Endothelial cell of umbilical vein (primary cell): Measurements from ENCODE around the gene NDUFA12. TPM values are rescaled to one million over a fixed set of nuclear protein-coding genes. Genes with fewer than 3 reads are reported as not detected.

Experiments
- BruUV-seq: library from RNA; stranded (reverse); fragments of 400-500 nt; replicated peaks from 2 replicates; lab custom pipeline; 2021; lab: Mats Ljungman, UMichigan
- CTCF ChIA-PET: fragments of 300-600, 350-600 bp; sonication (Branson Sonifier 250); formaldehyde crosslinking; loops from one replicate; lab custom pipeline; 2021; ENCODE audit warnings: antibody characterized with exemption, inconsistent platforms; lab: Charles Lee
- POLR2A ChIA-PET: fragments of 300-600, 350-600 bp; sonication (Branson Sonifier 250); formaldehyde crosslinking; loops from one replicate; lab custom pipeline; 2021; ENCODE audit warnings: antibody characterized with exemption, inconsistent platforms; lab: Charles Lee
- DNase-seq: peaks from one replicate; pipeline ENCODE4 v3.0.0-alpha.2; 2011; ENCODE audit warnings: low read depth, low spot score
- FAIRE-seq: peaks from 2 replicates; lab custom pipeline; 2011; peaks lifted over from hg19 to GRCh38; lab: Jason Lieb, UNC
- H2AFZ ChIP-seq: 2 replicates; pipeline ENCODE4 v1.6.0; 2012; ENCODE audit warnings: low read depth, low read length, control low read depth, inconsistent platforms
- H3K27ac ChIP-seq: 2 replicates; pipeline ENCODE4 v1.5.1; 2011; ENCODE audit warnings: low read depth, mild to moderate bottlenecking, control low read depth, low read length, moderate library complexity; ENCODE audit not compliant: insufficient read depth
- H3K27me3 ChIP-seq, 2 experiments: 2 replicates each; pipeline versions ENCODE4 v1.6.0 to v1.6.1; 2011; ENCODE audit warnings: low read length in 2 of 2, mixed read lengths in 1 of 2; ENCODE audit not compliant: control insufficient read depth in 2 of 2, insufficient read depth in 2 of 2
- H3K36me3 ChIP-seq, 2 experiments: 2 replicates in 1 of 2; 3 replicates in 1 of 2; pipeline ENCODE4 v1.5.1; 2011; ENCODE audit warnings: low read length in 2 of 2, mild to moderate bottlenecking in 1 of 2, moderate library complexity in 1 of 2; ENCODE audit not compliant: control insufficient read depth in 2 of 2, insufficient read depth in 2 of 2; ENCODE audit errors: extremely low read depth in 1 of 2
- H3K4me1 ChIP-seq: 3 replicates; pipeline ENCODE4 v1.5.1; 2011; ENCODE audit warnings: mild to moderate bottlenecking, low read length; ENCODE audit not compliant: control insufficient read depth, insufficient read depth; ENCODE audit errors: extremely low read depth
- H3K4me2 ChIP-seq: 2 replicates; pipeline ENCODE4 v1.6.1; 2011; ENCODE audit warnings: low read length, control low read depth, mixed read lengths; ENCODE audit not compliant: insufficient read depth
- H3K4me3 ChIP-seq, 3 experiments: fragments of 200-600 bp in 1 of 3; sonication (generic), shearing (Covaris generic) in 1 of 3; replicated peaks in 1 of 3; 2 replicates each; pipeline ENCODE4 v1.5.1; 2011 to 2016; ENCODE audit warnings: control low read depth in 3 of 3, low read length in 3 of 3, mild to moderate bottlenecking in 2 of 3, inconsistent platforms in 1 of 3, low read depth in 1 of 3, moderate library complexity in 1 of 3; ENCODE audit not compliant: insufficient read depth in 1 of 3
- H3K79me2 ChIP-seq: 2 replicates; pipeline ENCODE4 v1.6.0; 2012; ENCODE audit warnings: low read length, inconsistent platforms; ENCODE audit not compliant: control insufficient read depth, insufficient read depth
- H3K9ac ChIP-seq: replicated peaks from 2 replicates; pipeline ENCODE3; 2011; ENCODE audit warnings: low read length, control low read depth; ENCODE audit not compliant: insufficient read depth; ENCODE audit errors: extremely low read depth
- H3K9me1 ChIP-seq: replicated peaks from 3 replicates; pipeline ENCODE4 v1.6.0; 2011; ENCODE audit warnings: mild to moderate bottlenecking, low read length; ENCODE audit not compliant: control insufficient read depth, insufficient read depth; ENCODE audit errors: extremely low read depth
- H3K9me3 ChIP-seq: replicated peaks from 2 replicates; pipeline ENCODE4 v1.5.1; 2012; ENCODE audit warnings: low read length, inconsistent platforms; ENCODE audit not compliant: control insufficient read depth, insufficient read depth
- H4K20me1 ChIP-seq: replicated peaks from 2 replicates; pipeline ENCODE3; 2011; ENCODE audit warnings: mild to moderate bottlenecking, low read length; ENCODE audit not compliant: control insufficient read depth, insufficient read depth; ENCODE audit errors: extremely low read depth
- EZH2 ChIP-seq: IDR thresholded peaks from 2 replicates; pipeline ENCODE4 v1.6.1; 2012; ENCODE audit warnings: borderline replicate concordance, low read depth, mild to moderate bottlenecking, moderate library complexity, low read length, inconsistent platforms; ENCODE audit not compliant: severe bottlenecking
- FOS ChIP-seq: IDR thresholded peaks from 2 replicates; pipeline ENCODE4 v1.6.1; 2011; ENCODE audit warnings: mild to moderate bottlenecking, low read length, moderate library complexity, borderline replicate concordance; ENCODE audit not compliant: insufficient read depth
- GATA2 ChIP-seq: IDR thresholded peaks from 2 replicates; pipeline ENCODE4 v1.7.0; 2011; ENCODE audit warnings: low read depth, mild to moderate bottlenecking, moderate library complexity, mixed read lengths, low read length; ENCODE audit not compliant: insufficient read length, insufficient read depth
- JUN ChIP-seq: IDR thresholded peaks from 2 replicates; pipeline ENCODE4 v1.6.1; 2011; ENCODE audit warnings: borderline replicate concordance, low read depth; ENCODE audit not compliant: insufficient read length, insufficient read depth
- MYC ChIP-seq: IDR thresholded peaks from one replicate; pipeline ENCODE4 v1.6.1; 2011; ENCODE audit warnings: mild to moderate bottlenecking, low read depth, low read length
- POLR2A ChIP-seq: IDR thresholded peaks from 2 replicates; pipeline ENCODE4 v1.6.1; 2012; ENCODE audit warnings: low read depth, mild to moderate bottlenecking, control low read depth, low read length
- POLR2AphosphoS5 ChIP-seq: IDR thresholded peaks from 2 replicates; pipeline ENCODE4 v1.6.1; 2012; ENCODE audit warnings: low read depth, mild to moderate bottlenecking, control low read depth, low read length, moderate library complexity; ENCODE audit not compliant: insufficient read depth
- dilution Hi-C: fragments of 300-500 bp; cut with MboI; formaldehyde crosslinking; loops from one replicate; pipeline ENCODE4 v1.15.0; 2019; ENCODE audit warnings: low sequenced_read_pairs; ENCODE audit not compliant: extremely low pct_ligation_motif_present
- intact Hi-C: fragments of 100-400 bp; cut with micrococcal nuclease; formaldehyde crosslinking; loops from one replicate; pipeline ENCODE4 v1.10.0; 2022
- polyA plus RNA-seq, 4 experiments: library from polyadenylated mRNA; depleted of rRNA in 3 of 4; stranded (reverse) in 3 of 4; unstranded in 1 of 4; fragments of >200 nt; gene quantifications; 2 replicates each; pipeline versions ENCODE4 v1.2.1 to v1.2.3, GENCODE V29; 2011 to 2012; ENCODE audit warnings: missing spikeins in 1 of 4
- total RNA-seq: library from RNA; stranded (reverse); gene quantifications from 2 replicates; pipeline ENCODE4 v1.2.3, GENCODE V29; 2021
- TF ChIP-seq, protein P1 (sequence below), 2 donors: IDR thresholded peaks; 1 replicate in 1 of 2; 2 replicates in 1 of 2; pipeline ENCODE4 v1.5.1; 2011; ENCODE audit warnings: low read length in 2 of 2, mild to moderate bottlenecking in 2 of 2, moderate library complexity in 2 of 2, control low read depth in 1 of 2, inconsistent platforms in 1 of 2, low read depth in 1 of 2; ENCODE audit not compliant: insufficient read depth in 1 of 2; ENCODE audit errors: extremely low read depth in 1 of 2
- TF ChIP-seq, protein P2 (sequence below): IDR thresholded peaks from 2 replicates; pipeline ENCODE4 v1.6.1; 2011; ENCODE audit not compliant: insufficient read depth, insufficient read length

Gene NDUFA12
- total and polyA plus RNA-seq, 2 donors (not counting 3 experiments of a cell fraction or from before 2014, with no cell fraction given) = 126 to 184 TPM

DNA sequence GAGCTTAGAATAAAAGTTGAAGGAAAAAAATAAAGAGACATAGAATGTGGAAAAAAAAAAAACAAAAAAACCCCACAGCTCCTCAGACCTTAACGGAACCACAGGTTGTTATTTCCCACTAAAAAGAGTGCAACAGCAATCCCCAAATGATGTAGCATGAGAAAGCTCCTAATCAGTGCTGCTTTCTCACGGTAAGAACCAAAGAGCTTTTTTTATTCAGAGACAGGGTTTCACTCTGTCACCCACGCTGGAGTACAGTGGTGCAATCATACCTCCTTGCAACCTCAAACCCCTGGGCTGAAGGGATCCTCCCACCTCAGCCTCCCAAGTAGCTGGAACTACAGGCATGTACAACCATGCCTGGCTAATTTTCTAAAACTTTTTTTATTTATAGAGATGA is 13.3 kb downstream of the NDUFA12 start:
- ChIA-PET POLR2A (no interaction called here), CTCF (interaction anchor here (0.7 to 2.2 kb wide), 7 partner anchors 9 to 544 kb away, joined by 3 to 6 read pairs (median 3); partner anchors contain the start of genes NDUFA12 and NR2C1)
- BruUV-seq = no TSS peak
- Histone ChIP-seq H3K9me1 (no peaks in the 10 kb centered on the region), H4K20me1 (no peaks in the 10 kb centered on the region), H2AFZ (no peak overlapping the region), H3K4me1 (no peaks in the 10 kb centered on the region), H3K4me3 (no peak overlapping the region), H3K79me2 (peaks cover 3% of the 10 kb centered on the region), H3K27ac (no peak overlapping the region), H3K36me3 (peaks cover 2 to 5% of the 10 kb centered on the region in 2 experiments), H3K4me2 (no peak overlapping the region), H3K9ac (no peak overlapping the region), H3K9me3 (no peaks in the 10 kb centered on the region), H3K27me3 (no peaks in the 10 kb centered on the region)
- TF ChIP-seq, protein P1, sequence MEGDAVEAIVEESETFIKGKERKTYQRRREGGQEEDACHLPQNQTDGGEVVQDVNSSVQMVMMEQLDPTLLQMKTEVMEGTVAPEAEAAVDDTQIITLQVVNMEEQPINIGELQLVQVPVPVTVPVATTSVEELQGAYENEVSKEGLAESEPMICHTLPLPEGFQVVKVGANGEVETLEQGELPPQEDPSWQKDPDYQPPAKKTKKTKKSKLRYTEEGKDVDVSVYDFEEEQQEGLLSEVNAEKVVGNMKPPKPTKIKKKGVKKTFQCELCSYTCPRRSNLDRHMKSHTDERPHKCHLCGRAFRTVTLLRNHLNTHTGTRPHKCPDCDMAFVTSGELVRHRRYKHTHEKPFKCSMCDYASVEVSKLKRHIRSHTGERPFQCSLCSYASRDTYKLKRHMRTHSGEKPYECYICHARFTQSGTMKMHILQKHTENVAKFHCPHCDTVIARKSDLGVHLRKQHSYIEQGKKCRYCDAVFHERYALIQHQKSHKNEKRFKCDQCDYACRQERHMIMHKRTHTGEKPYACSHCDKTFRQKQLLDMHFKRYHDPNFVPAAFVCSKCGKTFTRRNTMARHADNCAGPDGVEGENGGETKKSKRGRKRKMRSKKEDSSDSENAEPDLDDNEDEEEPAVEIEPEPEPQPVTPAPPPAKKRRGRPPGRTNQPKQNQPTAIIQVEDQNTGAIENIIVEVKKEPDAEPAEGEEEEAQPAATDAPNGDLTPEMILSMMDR (IDR thresholded peaks at IDR 0.05; ENCODE audit: extremely low read depth in 1 of 2, insufficient read depth in 1 of 2, low read depth in 1 of 2, low read length in 2 of 2) = no peak
- TF ChIP-seq JUN = no peak
- TF ChIP-seq POLR2AphosphoS5 = no peak
- no peak for TF ChIP-seq EZH2
- dilution Hi-C loops = no loop called here
- FAIRE-seq (no peak), DNase-seq (no peak)
- intact Hi-C loops = no loop called here

DNA sequence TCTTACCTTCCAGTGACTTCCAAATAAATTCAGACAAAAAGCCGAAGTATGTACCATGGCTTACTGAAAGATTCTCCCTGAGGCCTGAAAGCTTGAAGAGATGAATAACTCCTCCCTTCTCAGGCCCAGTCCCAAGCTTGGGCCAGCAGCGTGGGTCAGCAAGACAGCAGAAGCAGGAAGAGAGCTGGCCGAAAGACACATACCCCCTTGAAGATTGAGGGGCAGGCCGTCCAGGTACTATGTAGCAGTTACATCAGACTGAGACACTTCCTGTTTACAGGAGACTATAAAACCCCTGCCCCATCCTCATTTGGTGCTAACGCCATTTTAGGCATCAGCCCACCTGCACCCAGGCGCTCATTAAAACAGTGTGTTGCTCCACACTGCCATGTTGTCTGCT is 15.0 kb downstream of the NDUFA12 start:
- intact Hi-C loops (no loop called here), dilution Hi-C loops (no loop called here)
- H3K9ac ChIP-seq = no peak overlapping the region
- H4K20me1 ChIP-seq = no peaks in the 10 kb centered on the region
- FAIRE-seq (no peak), DNase-seq (no peak)
- no TSS peak for BruUV-seq
- H2AFZ ChIP-seq = no peak overlapping the region
- no peaks in the 10 kb centered on the region for H3K27me3 ChIP-seq
- no peak overlapping the region for H3K4me3 ChIP-seq
- no peak overlapping the region for H3K4me2 ChIP-seq
- H3K79me2 ChIP-seq = peaks cover 3% of the 10 kb centered on the region
- CTCF ChIA-PET = interaction anchor here (2.2 kb wide), 1 partner anchor 15 kb away, joined by 6 read pairs; the partner anchor contains the start of gene NDUFA12
- no peaks in the 10 kb centered on the region for H3K4me1 ChIP-seq
- no peaks in the 10 kb centered on the region for H3K9me1 ChIP-seq
- POLR2A ChIA-PET = no interaction called here
- no peaks in the 10 kb centered on the region for H3K9me3 ChIP-seq
- H3K36me3 ChIP-seq = peaks cover 2 to 9% of the 10 kb centered on the region in 2 experiments
- no peak for TF ChIP-seq GATA2
- TF ChIP-seq POLR2AphosphoS5 = no peak
- no peak for TF ChIP-seq MYC
- TF ChIP-seq FOS = no peak
- TF ChIP-seq, protein P1 (IDR thresholded peaks at IDR 0.05; ENCODE audit: extremely low read depth in 1 of 2, insufficient read depth in 1 of 2, low read depth in 1 of 2, low read length in 2 of 2) = no peak
- no peak for TF ChIP-seq POLR2A
- TF ChIP-seq, protein P2, sequence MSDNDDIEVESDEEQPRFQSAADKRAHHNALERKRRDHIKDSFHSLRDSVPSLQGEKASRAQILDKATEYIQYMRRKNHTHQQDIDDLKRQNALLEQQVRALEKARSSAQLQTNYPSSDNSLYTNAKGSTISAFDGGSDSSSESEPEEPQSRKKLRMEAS = no peak
- TF ChIP-seq JUN = no peak
- no peak for TF ChIP-seq EZH2
- H3K27ac ChIP-seq = no peak overlapping the region
